HG02588 (cell line): ENCODE measurements around the gene ITGB5.
"Not testable (repeated sequence)": the region's sequence is repeated elsewhere in the genome, so short reads cannot be mapped to it uniquely, and the experiment has no call there.

ENCODE experiments used
- ATAC-seq: cut with Tn5 transposase; IDR thresholded peaks from one replicate; pipeline ENCODE4 v1.9.1; 2021; ENCODE audit warnings: mild to moderate bottlenecking, moderate library complexity; ENCODE audit not compliant: unreplicated experiment

The ITGB5 gene

DNA sequence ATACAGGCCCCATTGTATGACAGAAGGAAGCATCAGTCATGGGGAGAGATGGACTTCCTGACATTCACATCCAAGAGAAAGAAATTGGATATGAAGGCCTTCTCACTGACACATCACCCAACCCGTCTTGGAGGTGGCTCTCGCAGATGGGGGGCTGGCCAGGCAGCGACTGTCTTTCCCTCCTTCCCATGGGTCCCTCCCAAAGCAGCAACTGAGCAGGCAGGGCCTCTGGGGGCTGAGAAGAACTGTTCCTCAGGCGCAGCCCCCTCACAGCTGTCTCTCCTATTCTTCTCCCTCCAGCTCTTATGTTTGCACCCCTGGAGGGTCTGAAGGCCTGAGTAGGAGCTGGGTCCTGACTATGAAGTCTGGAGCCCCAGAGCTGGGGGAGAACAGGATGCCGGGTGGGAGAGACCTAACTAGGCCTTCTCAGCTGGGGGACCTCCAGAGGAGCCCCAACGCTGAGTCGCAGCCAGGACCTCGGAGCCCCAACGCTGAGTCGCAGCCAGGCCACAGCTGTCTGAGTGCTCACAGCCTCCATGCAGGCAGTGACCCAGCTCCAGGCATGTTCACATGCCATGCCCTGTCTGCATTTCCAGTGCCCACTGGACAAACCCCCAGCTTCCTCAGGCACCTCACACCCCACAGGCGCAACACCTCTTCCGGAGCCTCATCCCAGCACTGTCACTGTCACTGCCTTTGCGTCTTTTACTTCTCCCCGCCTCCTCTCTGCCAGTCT is 127.3 kb downstream of the ITGB5 start:
- ATAC-seq, result no peak

DNA sequence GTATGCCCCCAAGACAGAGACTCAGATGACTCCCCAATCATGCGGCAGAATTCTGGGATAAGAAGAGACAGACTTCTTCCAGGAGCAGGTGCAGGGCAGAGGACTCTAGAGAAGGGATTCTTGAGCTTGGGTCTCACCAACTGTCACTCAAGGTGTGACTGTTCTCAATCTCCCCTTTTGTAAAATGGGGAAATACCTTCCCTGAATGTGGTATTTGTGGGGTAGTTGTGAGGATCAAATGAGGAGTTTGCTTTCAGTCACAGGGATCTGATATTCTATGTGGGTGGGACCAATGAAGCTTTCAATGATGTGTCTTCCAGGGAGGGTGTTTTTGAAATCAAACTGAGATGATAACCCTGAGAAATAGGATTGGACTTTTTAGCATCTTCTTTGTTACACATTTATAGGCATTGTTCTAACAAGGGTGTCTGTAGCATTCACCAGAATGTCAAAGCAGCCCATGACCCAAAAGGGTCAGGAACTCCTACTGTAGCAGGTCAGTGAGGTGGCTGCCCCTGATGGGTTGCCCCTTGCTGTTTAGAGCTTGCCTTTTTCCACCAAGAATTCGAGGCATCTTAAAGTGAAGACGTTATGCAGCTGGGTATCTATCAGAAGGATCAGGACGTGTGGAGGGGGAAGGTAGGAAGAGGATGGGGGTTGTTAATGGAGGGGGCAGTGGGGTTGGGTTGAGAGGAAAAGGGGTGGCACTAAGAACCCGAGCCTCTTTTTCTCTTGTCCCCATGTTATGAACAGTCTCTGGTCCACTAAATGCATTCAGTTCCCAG is 128.1 kb downstream of the ITGB5 start:
- no peak for ATAC-seq

DNA sequence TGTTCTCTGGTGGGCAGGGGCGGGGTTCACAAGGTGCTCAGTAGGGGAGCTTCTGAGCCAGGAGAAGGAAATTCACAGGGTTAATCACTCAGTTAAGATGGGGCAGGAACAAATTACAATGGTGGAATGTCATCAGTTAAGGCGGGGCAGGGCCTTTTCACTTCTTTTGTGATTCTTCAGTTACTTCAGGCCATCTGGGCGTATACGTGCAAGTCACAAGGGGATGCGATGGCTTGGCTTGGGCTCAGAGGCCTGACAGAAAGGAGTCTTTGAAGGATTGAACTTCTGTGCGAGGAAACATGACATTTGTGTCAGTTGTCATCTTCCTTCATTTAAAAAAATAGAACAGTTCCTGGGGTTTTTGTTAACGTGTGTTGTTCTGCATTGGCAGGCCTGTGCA is 129.2 kb downstream of the ITGB5 start:
- ATAC-seq, result not testable (repeated sequence)

DNA sequence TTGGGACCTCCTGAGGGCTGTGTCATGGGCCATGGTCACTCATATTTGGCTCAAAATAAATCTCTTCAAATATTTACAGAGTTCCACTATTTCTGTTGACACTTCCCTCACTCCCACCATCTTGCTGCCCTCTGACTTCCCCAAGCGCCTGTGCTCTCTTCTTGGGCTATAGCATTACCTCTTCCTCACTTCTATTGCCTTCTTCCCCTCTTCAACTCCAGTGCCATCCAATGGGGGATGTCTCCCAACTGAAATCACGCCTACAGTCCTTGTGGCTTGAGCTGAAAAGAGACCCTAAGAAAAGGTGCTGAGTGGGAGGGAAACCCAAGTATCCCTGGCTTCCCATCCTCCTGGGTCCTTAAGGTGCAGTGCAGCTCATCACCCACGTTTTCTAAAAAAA is 135.1 kb downstream of the ITGB5 start:
- ATAC-seq, result no peak

DNA sequence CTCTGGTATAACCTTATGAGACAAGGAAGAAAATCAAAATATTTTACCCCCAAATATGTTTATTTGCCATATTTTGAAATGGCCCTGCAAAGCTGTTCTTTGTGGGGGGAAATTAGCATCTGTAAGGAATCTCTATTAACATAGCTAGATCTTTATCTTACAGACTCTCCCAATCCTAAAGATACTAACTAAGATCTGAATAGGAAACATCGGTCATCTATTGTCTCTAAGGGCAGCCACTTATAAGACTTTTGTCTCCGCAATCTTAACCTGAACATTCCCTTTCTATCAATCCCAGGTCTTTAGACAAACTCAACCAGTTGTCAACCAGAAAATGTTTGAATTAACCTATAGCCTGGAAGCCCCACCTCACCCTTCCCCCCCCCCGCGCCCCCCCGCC is 135.7 kb downstream of the ITGB5 start:
- ATAC-seq, result no peak

DNA sequence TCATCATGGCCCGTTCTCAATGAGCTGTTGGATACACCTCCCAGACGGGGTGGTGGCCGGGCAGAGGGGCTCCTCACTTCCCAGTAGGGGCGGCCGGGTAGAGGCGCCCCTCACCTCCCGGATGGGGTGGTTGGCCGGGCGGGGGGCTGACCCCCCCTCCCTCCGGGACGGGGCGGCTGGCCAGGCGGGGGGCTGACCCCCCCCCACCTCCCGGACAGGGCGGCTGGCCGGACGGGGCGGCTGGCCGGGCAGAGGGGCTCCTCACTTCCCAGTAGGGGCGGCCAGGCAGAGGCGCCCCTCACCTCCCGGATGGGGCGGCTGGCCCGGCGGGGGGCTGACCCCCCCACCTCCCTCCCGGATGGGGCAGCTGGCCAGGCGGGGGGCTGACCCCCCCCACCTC is 137.3 kb downstream of the ITGB5 start:
- not testable (repeated sequence) for ATAC-seq

DNA sequence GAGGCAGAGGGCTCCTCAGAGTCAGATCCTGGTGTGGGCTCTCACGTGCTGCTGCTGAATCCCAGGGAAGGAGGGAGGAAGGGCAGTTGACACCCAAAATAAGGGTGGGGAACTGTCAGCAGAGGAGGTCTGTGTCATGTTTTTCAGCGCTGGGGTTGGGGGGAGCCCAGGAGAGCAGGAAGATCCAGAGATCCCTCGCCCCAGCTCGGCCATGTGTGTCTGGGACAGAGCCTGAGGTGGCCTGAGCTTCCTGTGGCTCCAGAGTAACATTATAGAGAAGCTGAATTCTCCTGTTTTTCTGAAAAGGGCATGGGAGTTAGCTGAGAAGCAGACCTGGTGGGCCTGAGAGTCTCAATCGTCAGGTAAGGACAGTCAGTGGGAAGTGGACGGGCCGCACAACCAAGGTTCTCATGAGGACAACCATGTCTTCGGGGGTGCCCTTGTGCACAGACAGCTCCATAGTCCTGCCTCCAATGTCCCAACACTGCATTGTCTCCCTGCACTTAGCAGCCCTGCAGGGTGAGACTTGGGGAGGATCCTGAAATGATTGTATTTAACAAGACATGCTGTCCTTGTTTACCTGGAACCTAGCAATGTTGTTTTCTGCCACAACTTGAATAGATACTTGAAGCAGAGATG is 138.5 kb downstream of the ITGB5 start:
- ATAC-seq, result no peak

DNA sequence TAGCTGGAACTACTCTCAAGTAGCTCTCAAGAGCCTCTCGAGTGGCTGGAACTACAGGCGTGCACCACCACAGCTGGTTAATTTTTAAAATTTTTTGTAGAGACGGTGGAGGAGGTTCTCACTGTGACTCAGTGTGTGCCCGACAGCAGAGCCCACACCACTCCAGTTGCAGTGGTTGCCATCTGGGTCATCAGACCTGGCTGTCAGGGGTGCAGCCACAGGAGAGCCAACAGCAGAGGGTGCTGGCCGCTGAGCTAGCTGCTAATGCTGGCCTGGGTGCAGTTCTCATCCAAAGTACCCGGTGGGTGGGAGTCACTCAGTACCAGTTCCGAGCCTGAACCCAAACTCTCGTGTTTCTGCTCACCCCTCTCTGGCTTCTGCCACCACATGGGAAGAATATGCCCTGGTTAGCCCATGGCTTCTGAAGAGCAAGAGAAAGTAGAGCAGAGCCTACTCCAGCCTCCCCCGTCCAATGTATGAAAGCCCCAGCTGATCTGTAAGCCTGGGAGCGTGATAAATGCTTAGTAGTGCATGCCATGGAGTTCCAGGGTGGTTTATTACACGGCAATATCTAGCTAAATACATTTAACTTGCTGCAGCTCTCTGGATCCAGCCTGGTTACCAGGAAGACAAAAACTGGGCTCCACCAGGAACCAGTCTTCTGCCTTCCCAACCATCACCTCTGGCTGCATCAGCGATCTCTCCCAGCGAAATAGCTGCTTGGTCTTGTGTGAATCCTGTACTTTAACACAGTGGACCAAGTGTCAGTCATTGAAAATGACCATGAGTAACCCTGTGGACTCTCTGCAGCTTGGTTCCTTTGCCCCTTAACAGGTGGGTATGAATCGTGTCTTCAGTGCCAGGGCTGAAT is 139.8 kb downstream of the ITGB5 start:
- no peak for ATAC-seq

DNA sequence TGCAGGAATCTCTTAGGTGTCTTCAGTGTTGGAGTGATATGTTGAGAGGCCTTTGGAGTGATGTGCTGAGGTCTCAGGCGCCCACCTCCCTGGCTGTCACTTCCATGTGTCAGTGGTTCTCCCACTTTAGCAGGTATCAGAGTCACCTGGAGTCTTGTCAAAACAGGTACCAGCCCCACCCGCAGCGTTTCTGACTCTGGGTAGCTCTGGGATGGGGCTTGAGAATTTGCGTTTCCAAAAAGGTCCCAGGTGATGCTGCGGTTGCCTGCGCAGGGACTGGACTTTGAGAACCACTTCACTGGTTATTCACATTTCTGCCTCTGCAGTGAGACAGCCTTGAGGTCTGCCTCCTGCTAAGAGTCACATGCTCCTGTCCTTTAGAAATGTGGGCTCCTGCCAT is 141.4 kb downstream of the ITGB5 start:
- no peak for ATAC-seq

DNA sequence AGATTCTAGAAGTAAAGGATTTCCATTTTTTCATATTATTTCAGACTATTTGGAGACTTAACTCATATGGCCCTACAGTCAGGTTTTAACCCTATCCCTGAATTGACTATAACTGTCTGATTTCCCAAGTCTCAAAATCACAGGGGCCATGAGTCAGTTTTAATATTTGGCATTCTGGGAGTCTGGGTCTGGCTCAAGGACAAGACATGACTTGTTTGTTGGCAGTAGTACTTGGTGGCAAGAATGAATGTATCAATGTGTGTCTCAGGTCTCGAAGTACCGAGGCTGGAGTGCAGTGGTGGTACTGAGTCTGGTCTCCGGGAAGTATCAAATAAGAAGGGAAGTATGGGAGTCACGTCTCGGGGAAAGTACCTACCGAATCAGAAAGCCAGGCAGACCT is 146.1 kb downstream of the ITGB5 start:
- ATAC-seq, result no peak

DNA sequence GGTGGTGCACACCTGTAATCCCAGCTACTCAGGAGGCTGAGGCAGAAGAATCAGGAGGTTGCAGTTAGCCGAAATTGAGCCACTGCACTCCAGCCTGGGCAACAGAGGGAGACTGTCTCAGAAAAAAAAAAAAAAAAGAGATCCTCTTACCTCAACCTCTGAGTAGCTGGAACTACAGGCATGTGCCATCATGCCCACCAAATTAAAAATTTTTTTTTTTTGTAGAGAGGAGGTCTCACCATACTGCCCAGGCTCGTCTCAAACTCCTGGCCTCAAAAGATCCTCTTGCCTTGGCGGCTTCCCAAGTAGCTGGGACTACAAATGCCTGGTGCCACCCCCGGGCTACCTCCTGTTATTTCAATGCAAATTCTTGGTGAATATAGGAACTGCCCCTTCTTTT is 155.4 kb downstream of the ITGB5 start:
- ATAC-seq, result no peak

DNA sequence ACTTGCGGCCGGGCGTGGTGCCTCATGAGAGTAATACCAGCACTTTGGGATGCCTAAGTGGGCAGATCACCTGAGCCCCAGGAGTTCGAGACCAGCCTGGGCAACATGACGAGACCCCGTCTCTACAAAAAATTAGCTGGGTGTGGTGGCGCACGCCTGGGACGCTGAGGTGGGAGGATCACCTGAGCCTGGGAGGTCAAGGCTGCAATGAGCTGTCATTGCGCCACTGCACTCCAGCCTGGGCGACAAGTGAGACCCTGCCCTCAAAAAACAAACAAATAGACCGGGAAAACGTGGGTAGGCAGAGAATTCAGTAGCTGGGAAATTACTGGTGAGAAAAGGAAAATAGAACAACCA is 156.2 kb downstream of the ITGB5 start:
- ATAC-seq, result no peak

DNA sequence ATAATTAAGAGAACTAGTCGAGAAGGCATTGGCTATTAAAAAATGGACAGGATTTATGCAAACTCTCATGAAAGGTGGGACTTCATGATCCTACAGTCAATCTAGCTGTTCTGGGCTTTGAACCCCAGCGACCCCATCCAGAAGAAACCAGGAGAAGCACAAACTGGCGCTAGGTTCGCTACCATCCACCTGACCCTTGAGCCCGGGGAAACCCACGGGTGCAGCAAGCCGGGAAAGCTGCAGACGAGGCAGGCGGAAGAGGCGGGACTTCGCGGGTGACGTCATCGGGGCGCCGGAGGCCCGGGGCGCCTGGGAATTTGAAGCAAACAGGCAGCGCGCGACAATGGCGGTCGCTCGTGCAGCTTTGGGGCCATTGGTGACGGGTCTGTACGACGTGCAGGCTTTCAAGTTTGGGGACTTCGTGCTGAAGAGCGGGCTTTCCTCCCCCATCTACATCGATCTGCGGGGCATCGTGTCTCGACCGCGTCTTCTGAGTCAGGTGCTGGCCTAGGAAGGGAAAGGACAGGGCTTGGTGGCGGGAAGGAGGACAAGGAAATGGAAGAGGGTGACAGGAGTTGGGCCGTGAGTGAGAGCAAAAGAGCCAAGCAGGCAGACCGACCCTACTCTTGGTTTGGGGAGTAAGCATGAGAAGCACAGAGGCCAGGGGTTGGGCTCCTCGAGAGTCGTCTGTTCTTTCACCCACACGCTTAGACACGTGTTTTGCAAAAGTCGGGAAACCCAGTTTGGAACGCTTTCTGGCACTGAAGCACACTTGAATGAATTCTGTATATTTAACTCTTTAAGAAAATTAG is 156.8 kb downstream of the ITGB5 start, which contains the start of gene UMPS:
Gene UMPS (plus strand): TSS at position 324 of the 812 bp plus-strand sequence. CDS start 20 bp downstream, at position 344.
- peak; percentile 96 for ATAC-seq

DNA sequence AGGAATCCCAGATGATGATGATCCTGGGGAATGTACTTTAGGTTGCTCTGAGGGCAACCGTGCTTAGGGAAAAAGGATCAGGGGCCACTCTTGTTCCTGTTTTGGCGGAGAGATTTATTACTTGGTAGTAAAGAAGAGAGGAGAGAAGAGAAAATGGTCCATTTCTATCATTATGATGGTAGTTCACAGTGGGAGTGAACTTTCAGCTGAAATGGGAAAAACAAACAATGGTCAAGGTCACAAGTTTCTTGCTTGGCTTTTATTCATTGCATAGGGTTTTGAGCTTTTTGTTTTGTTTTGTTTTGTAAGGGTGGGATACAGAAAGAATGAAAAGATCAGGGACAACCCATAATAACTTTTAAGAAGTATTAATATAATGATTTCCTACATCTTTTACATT is 164.6 kb downstream of the ITGB5 start:
- ATAC-seq, result no peak

DNA sequence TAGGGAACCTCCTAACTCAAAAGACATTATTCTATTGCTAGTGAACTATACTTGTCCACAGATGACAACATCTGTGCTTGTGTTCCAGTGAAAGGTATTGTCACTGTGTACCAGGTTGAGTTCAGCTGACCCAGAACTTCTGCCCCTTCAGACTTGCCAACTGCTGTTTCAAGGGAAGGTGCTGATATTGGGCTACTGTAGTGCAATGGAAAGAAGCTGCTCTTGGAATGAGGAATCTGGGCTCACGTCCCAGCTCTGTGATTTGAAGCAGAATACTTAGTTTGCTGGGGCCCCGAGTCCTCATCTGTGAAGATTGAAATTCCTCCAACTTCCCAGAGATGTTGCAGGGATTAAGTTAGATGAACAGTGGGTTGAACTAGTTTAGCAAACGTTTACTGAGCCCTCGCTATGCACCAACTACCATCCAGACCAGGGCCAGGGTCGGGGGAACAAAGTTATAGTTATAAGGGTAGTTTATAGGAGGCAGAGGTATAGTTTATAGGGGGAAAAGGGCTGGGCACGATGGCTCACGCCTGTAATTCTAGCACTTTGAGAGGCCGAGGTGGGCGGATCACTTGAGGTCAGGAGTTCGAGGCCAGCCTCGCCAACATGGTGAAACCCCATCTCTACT is 172.8 kb downstream of the ITGB5 start:
- no peak for ATAC-seq
